ENCODE data around the gene DAP. TPM values are rescaled to one million over a fixed set of nuclear protein-coding genes. Genes with fewer than 3 reads are reported as not detected.
A peak's percentile ranks its signal among the peaks of the same experiment; 100 is the strongest.

The DAP gene
- total and polyA plus RNA-seq, 2 donors from 2014 or later = 123 to 133 TPM

DNA sequence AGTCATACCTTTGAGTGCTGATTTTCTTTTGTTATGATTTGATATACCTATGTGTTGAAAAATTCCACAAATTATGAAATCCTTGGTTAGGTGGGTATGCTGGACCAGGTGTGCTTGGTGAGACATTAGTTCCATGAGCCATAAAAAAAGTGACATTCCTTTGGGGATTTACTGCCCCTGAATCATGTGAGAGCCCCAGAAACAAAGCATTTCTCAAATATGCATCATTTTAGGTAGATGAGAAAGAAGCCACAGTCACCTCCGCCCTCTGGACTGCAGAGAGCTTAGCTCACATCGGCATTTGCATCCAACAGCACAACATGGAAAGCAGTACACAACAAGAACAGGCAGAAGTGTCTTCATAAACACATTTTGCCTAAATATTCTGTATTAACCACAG is 55.3 kb downstream of the DAP start:
- H3K9me3 ChIP-seq (ENCODE audit: control insufficient read depth in 2 of 3, insufficient read depth in 1 of 3, low read length in 3 of 3) = no peaks in the 10 kb centered on the region
- H3K27me3 ChIP-seq (ENCODE audit: control insufficient read depth, insufficient read depth, low read length) = no peaks in the 10 kb centered on the region
- intact Hi-C loops (cut with DNase I) = no loop called here
- H3K36me3 ChIP-seq (ENCODE audit: control insufficient read depth in 2 of 3, insufficient read depth in 3 of 3, low read length in 3 of 3) = peaks cover 0 to 4% (median 0%) of the 10 kb centered on the region in 3 donors
- FAIRE-seq = no peak
- TF ChIP-seq, protein P1, sequence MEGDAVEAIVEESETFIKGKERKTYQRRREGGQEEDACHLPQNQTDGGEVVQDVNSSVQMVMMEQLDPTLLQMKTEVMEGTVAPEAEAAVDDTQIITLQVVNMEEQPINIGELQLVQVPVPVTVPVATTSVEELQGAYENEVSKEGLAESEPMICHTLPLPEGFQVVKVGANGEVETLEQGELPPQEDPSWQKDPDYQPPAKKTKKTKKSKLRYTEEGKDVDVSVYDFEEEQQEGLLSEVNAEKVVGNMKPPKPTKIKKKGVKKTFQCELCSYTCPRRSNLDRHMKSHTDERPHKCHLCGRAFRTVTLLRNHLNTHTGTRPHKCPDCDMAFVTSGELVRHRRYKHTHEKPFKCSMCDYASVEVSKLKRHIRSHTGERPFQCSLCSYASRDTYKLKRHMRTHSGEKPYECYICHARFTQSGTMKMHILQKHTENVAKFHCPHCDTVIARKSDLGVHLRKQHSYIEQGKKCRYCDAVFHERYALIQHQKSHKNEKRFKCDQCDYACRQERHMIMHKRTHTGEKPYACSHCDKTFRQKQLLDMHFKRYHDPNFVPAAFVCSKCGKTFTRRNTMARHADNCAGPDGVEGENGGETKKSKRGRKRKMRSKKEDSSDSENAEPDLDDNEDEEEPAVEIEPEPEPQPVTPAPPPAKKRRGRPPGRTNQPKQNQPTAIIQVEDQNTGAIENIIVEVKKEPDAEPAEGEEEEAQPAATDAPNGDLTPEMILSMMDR (IDR thresholded peaks at IDR 0.05; ENCODE audit: borderline replicate concordance, extremely low read depth, insufficient read depth) = no peak
- no peak overlapping the region for H3K4me3 ChIP-seq (ENCODE audit: low read length in 3 of 3)
- no peak overlapping the region for H3K9ac ChIP-seq (ENCODE audit: low read length in 3 of 3)
- peaks cover 0 to 11% (median 7%) of the 10 kb centered on the region in 3 donors for H3K4me1 ChIP-seq (ENCODE audit: control insufficient read depth in 2 of 3, insufficient read depth in 2 of 3, low read depth in 1 of 3, low read length in 3 of 3)
- no peak for DNase-seq
- no peak overlapping the region for H3K27ac ChIP-seq (ENCODE audit: low read depth in 2 of 2, low read length in 2 of 2)

DNA sequence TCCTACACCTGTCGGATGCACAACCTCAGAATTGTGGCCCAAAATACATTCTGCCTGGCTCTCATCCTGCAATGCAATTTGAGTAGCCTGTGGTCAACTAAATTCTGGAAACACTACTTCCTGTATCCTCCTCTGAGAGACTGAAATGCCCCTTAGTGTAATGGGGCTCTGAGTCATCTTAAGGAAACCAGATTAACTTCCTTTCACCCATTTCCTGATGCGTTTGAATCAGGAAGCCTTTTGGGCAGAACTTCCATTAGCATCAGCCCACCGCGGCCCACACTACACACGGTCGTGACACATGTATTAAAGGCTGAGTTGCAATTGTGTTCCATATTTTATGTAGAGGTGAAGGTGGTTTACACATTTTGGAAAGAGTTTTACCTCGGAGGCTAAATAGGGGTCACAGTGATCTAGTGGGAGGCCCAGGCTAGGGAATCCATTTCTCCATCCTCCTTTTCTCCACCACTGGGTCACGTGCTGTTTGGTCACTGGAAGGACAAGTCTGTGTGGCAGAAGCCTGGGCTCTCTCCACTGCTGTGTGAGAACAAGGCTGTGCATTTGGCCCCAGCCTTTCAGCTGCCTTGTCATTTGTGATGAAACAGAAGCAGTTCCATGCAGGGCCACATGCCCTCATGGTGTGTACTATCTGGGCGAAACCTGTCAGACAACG is 55.9 kb downstream of the DAP start:
- Histone ChIP-seq H3K36me3 (ENCODE audit: control insufficient read depth in 2 of 3, insufficient read depth in 3 of 3, low read length in 3 of 3) (peaks cover 0 to 4% (median 0%) of the 10 kb centered on the region in 3 donors), H3K4me1 (ENCODE audit: control insufficient read depth in 2 of 3, insufficient read depth in 2 of 3, low read depth in 1 of 3, low read length in 3 of 3) (peaks cover 0 to 11% (median 7%) of the 10 kb centered on the region in 3 donors)
- no peak for FAIRE-seq

DNA sequence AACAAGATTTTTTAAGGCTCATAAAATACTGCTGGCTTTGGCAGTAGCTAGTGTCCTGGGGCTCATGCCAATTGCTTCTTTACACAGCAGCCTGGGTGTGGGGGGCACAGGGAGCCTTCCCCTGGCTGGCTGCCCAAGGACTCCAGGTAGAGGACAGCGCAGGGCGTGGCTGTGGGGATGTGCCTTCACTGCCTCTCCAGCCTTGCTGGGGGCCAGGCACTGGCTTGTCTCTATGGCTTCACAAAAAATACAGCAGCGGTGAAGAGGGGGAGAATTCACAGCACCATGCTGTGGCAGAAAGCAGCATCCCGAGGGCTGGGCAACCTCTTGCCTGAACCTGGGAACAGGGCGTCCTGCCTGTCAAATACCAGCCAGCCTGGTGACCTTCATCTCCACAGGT is 57.4 kb downstream of the DAP start:
- no peaks in the 10 kb centered on the region for H3K9me3 ChIP-seq (ENCODE audit: control insufficient read depth in 2 of 3, insufficient read depth in 1 of 3, low read length in 3 of 3)
- DNase-seq (peak in 1 of 5 donors; percentile 73), FAIRE-seq (no peak)
- no peaks in the 10 kb centered on the region for H3K27me3 ChIP-seq (ENCODE audit: control insufficient read depth, insufficient read depth, low read length)
- H3K4me1 ChIP-seq (ENCODE audit: control insufficient read depth in 2 of 3, insufficient read depth in 2 of 3, low read depth in 1 of 3, low read length in 3 of 3) = peaks cover 0 to 8% (median 6%) of the 10 kb centered on the region in 3 donors
- no peak overlapping the region for H3K4me3 ChIP-seq (ENCODE audit: low read length in 3 of 3)
- TF ChIP-seq, protein P1 (IDR thresholded peaks at IDR 0.05; ENCODE audit: borderline replicate concordance, extremely low read depth, insufficient read depth) = no peak
- H3K36me3 ChIP-seq (ENCODE audit: control insufficient read depth in 2 of 3, insufficient read depth in 3 of 3, low read length in 3 of 3) = peaks cover 0 to 4% (median 0%) of the 10 kb centered on the region in 3 donors
- no peak overlapping the region for H3K9ac ChIP-seq (ENCODE audit: low read length in 3 of 3)
- intact Hi-C loops (cut with DNase I) = no loop called here
- H3K27ac ChIP-seq (ENCODE audit: low read depth in 2 of 2, low read length in 2 of 2) = no peak overlapping the region

More for the DNA sequence above, 55.9 kb downstream of the DAP start:
- DNase-seq = no peak
- no peaks in the 10 kb centered on the region for H3K27me3 ChIP-seq (ENCODE audit: control insufficient read depth, insufficient read depth, low read length)
- no peaks in the 10 kb centered on the region for H3K9me3 ChIP-seq (ENCODE audit: control insufficient read depth in 2 of 3, insufficient read depth in 1 of 3, low read length in 3 of 3)
- no peak overlapping the region for H3K27ac ChIP-seq (ENCODE audit: low read depth in 2 of 2, low read length in 2 of 2)
- intact Hi-C loops (cut with DNase I) = no loop called here
- H3K9ac ChIP-seq (ENCODE audit: low read length in 3 of 3) = no peak overlapping the region
- H3K4me3 ChIP-seq (ENCODE audit: low read length in 3 of 3) = no peak overlapping the region
- TF ChIP-seq, protein P1 (IDR thresholded peaks at IDR 0.05; ENCODE audit: borderline replicate concordance, extremely low read depth, insufficient read depth) = no peak
